ENCODE results near the gene CDK17. TPM values are rescaled to one million over a fixed set of nuclear protein-coding genes. Genes with fewer than 3 reads are reported as not detected.
"Not testable (repeated sequence)": the region's sequence is repeated elsewhere in the genome, so short reads cannot be mapped to it uniquely, and the experiment has no call there.

Gene CDK17
- polyA plus RNA-seq, 1 donor, result 35.2 TPM

GRCh38 chr12:96323906-96324305 is 76.3 kb downstream of the CDK17 start:
- no peak for DNase-seq
- Histone ChIP-seq H3K27ac (ENCODE audit: low read length) (no peak overlapping the region), H3K4me1 (ENCODE audit: control insufficient read depth, insufficient read depth, low read length) (no peaks in the 10 kb centered on the region), H3K36me3 (ENCODE audit: control insufficient read depth, insufficient read depth, low read length) (peaks cover 13% of the 10 kb centered on the region), H3K9me3 (ENCODE audit: control insufficient read depth, low read depth, low read length) (no peaks in the 10 kb centered on the region), H3K27me3 (ENCODE audit: control insufficient read depth, insufficient read depth, low read length) (no peaks in the 10 kb centered on the region), H3K4me3 (ENCODE audit: low read length) (no peak overlapping the region)
- WGBS (ENCODE audit: insufficient coverage, low lambda C conversion rate), result 100% methylated on average over 1 of the region's 3 CpGs

- 50% methylated on average over 1 of the region's 1 CpG for WGBS (ENCODE audit: insufficient coverage, low lambda C conversion rate)
- H3K36me3 ChIP-seq (ENCODE audit: control insufficient read depth, insufficient read depth, low read length), result peaks cover 13% of the 10 kb centered on the region
- H3K27ac ChIP-seq (ENCODE audit: low read length), result no peak overlapping the region
- no peak for DNase-seq
- H3K27me3 ChIP-seq (ENCODE audit: control insufficient read depth, insufficient read depth, low read length), result no peaks in the 10 kb centered on the region
- H3K4me3 ChIP-seq (ENCODE audit: low read length), result no peak overlapping the region
- H3K9me3 ChIP-seq (ENCODE audit: control insufficient read depth, low read depth, low read length), result no peaks in the 10 kb centered on the region
- no peaks in the 10 kb centered on the region for H3K4me1 ChIP-seq (ENCODE audit: control insufficient read depth, insufficient read depth, low read length)
Measured at GRCh38 chr12:96322720-96323119, 77.5 kb downstream of the CDK17 start.

- peaks cover 13% of the 10 kb centered on the region for H3K36me3 ChIP-seq (ENCODE audit: control insufficient read depth, insufficient read depth, low read length)
- DNase-seq, result no peak
- H3K9me3 ChIP-seq (ENCODE audit: control insufficient read depth, low read depth, low read length), result no peaks in the 10 kb centered on the region
- H3K4me1 ChIP-seq (ENCODE audit: control insufficient read depth, insufficient read depth, low read length), result no peaks in the 10 kb centered on the region
- H3K27ac ChIP-seq (ENCODE audit: low read length), result no peak overlapping the region
- no peaks in the 10 kb centered on the region for H3K27me3 ChIP-seq (ENCODE audit: control insufficient read depth, insufficient read depth, low read length)
- no peak overlapping the region for H3K4me3 ChIP-seq (ENCODE audit: low read length)
- WGBS (ENCODE audit: insufficient coverage, low lambda C conversion rate), result 100% methylated on average over 4 of the region's 6 CpGs
Measured at GRCh38 chr12:96321941-96322340, 78.3 kb downstream of the CDK17 start.

GRCh38 chr12:96317801-96318200 is 82.4 kb downstream of the CDK17 start:
- not testable (repeated sequence) for H3K4me1 ChIP-seq (ENCODE audit: control insufficient read depth, insufficient read depth, low read length); H3K27ac ChIP-seq (ENCODE audit: low read length); DNase-seq; H3K9me3 ChIP-seq (ENCODE audit: control insufficient read depth, low read depth, low read length); H3K36me3 ChIP-seq (ENCODE audit: control insufficient read depth, insufficient read depth, low read length); H3K27me3 ChIP-seq (ENCODE audit: control insufficient read depth, insufficient read depth, low read length); H3K4me3 ChIP-seq (ENCODE audit: low read length)
- no CpG with 5 or more reads among the region's 2 CpGs for WGBS (ENCODE audit: insufficient coverage, low lambda C conversion rate)

GRCh38 chr12:96315741-96316481 is 84.3 kb downstream of the CDK17 start:
- H3K36me3 ChIP-seq (ENCODE audit: control insufficient read depth, insufficient read depth, low read length); H3K27me3 ChIP-seq (ENCODE audit: control insufficient read depth, insufficient read depth, low read length); H3K4me1 ChIP-seq (ENCODE audit: control insufficient read depth, insufficient read depth, low read length); H3K9me3 ChIP-seq (ENCODE audit: control insufficient read depth, low read depth, low read length); H3K27ac ChIP-seq (ENCODE audit: low read length): not testable (repeated sequence)
- no CpG with 5 or more reads among the region's 33 CpGs for WGBS (ENCODE audit: insufficient coverage, low lambda C conversion rate)
- peak in 1 of 2 donors; percentile 22 for DNase-seq
- peak overlapping the region; percentile 18 for H3K4me3 ChIP-seq (ENCODE audit: low read length)

- Histone ChIP-seq H3K27me3 (ENCODE audit: control insufficient read depth, insufficient read depth, low read length) (no peaks in the 10 kb centered on the region), H3K36me3 (ENCODE audit: control insufficient read depth, insufficient read depth, low read length) (peaks cover 1% of the 10 kb centered on the region), H3K9me3 (ENCODE audit: control insufficient read depth, low read depth, low read length) (no peaks in the 10 kb centered on the region), H3K4me3 (ENCODE audit: low read length) (no peak overlapping the region), H3K4me1 (ENCODE audit: control insufficient read depth, insufficient read depth, low read length) (no peaks in the 10 kb centered on the region), H3K27ac (ENCODE audit: low read length) (no peak overlapping the region)
- WGBS (ENCODE audit: insufficient coverage, low lambda C conversion rate), result 95% methylated on average over 2 of the region's 2 CpGs
- no peak for DNase-seq
Measured at GRCh38 chr12:96314723-96315122, 85.5 kb downstream of the CDK17 start.

- no peaks in the 10 kb centered on the region for H3K27me3 ChIP-seq (ENCODE audit: control insufficient read depth, insufficient read depth, low read length)
- H3K36me3 ChIP-seq (ENCODE audit: control insufficient read depth, insufficient read depth, low read length), result peaks cover 2% of the 10 kb centered on the region
- H3K9me3 ChIP-seq (ENCODE audit: control insufficient read depth, low read depth, low read length), result no peaks in the 10 kb centered on the region
- DNase-seq, result no peak
- H3K4me1 ChIP-seq (ENCODE audit: control insufficient read depth, insufficient read depth, low read length), result no peaks in the 10 kb centered on the region
- no peak overlapping the region for H3K27ac ChIP-seq (ENCODE audit: low read length)
- no peak overlapping the region for H3K4me3 ChIP-seq (ENCODE audit: low read length)
Measured at GRCh38 chr12:96313606-96314005, 86.6 kb downstream of the CDK17 start.

- no peaks in the 10 kb centered on the region for H3K9me3 ChIP-seq (ENCODE audit: control insufficient read depth, low read depth, low read length)
- 67% methylated on average over 1 of the region's 1 CpG for WGBS (ENCODE audit: insufficient coverage, low lambda C conversion rate)
- H3K4me1 ChIP-seq (ENCODE audit: control insufficient read depth, insufficient read depth, low read length), result no peaks in the 10 kb centered on the region
- DNase-seq, result no peak
- no peaks in the 10 kb centered on the region for H3K27me3 ChIP-seq (ENCODE audit: control insufficient read depth, insufficient read depth, low read length)
- H3K27ac ChIP-seq (ENCODE audit: low read length), result no peak overlapping the region
- no peak overlapping the region for H3K4me3 ChIP-seq (ENCODE audit: low read length)
- H3K36me3 ChIP-seq (ENCODE audit: control insufficient read depth, insufficient read depth, low read length), result peaks cover 5% of the 10 kb centered on the region
Measured at GRCh38 chr12:96311191-96311590, 89.0 kb downstream of the CDK17 start.

GRCh38 chr12:96310067-96310466 is 90.2 kb downstream of the CDK17 start:
- Histone ChIP-seq H3K27me3 (ENCODE audit: control insufficient read depth, insufficient read depth, low read length) (no peaks in the 10 kb centered on the region), H3K4me3 (ENCODE audit: low read length) (no peak overlapping the region), H3K4me1 (ENCODE audit: control insufficient read depth, insufficient read depth, low read length) (no peaks in the 10 kb centered on the region), H3K9me3 (ENCODE audit: control insufficient read depth, low read depth, low read length) (no peaks in the 10 kb centered on the region), H3K27ac (ENCODE audit: low read length) (no peak overlapping the region), H3K36me3 (ENCODE audit: control insufficient read depth, insufficient read depth, low read length) (peaks cover 5% of the 10 kb centered on the region)
- DNase-seq, result no peak
- WGBS (ENCODE audit: insufficient coverage, low lambda C conversion rate), result 100% methylated on average over 2 of the region's 3 CpGs

GRCh38 chr12:96308881-96309280 is 91.4 kb downstream of the CDK17 start:
- H3K27me3 ChIP-seq (ENCODE audit: control insufficient read depth, insufficient read depth, low read length), result no peaks in the 10 kb centered on the region
- no peak for DNase-seq
- no peak overlapping the region for H3K4me3 ChIP-seq (ENCODE audit: low read length)
- WGBS (ENCODE audit: insufficient coverage, low lambda C conversion rate), result 86% methylated on average over 1 of the region's 1 CpG
- peaks cover 5% of the 10 kb centered on the region for H3K36me3 ChIP-seq (ENCODE audit: control insufficient read depth, insufficient read depth, low read length)
- peaks cover 4% of the 10 kb centered on the region for H3K4me1 ChIP-seq (ENCODE audit: control insufficient read depth, insufficient read depth, low read length)
- no peaks in the 10 kb centered on the region for H3K9me3 ChIP-seq (ENCODE audit: control insufficient read depth, low read depth, low read length)
- H3K27ac ChIP-seq (ENCODE audit: low read length), result no peak overlapping the region

GRCh38 chr12:96305665-96306064 is 94.6 kb downstream of the CDK17 start:
- WGBS (ENCODE audit: insufficient coverage, low lambda C conversion rate), result no CpG with 5 or more reads among the region's 3 CpGs
- DNase-seq, result no peak
- H3K4me3 ChIP-seq (ENCODE audit: low read length), result no peak overlapping the region
- H3K36me3 ChIP-seq (ENCODE audit: control insufficient read depth, insufficient read depth, low read length), result peaks cover 5% of the 10 kb centered on the region
- no peaks in the 10 kb centered on the region for H3K9me3 ChIP-seq (ENCODE audit: control insufficient read depth, low read depth, low read length)
- H3K27ac ChIP-seq (ENCODE audit: low read length), result no peak overlapping the region
- H3K27me3 ChIP-seq (ENCODE audit: control insufficient read depth, insufficient read depth, low read length), result no peaks in the 10 kb centered on the region
- peaks cover 4% of the 10 kb centered on the region for H3K4me1 ChIP-seq (ENCODE audit: control insufficient read depth, insufficient read depth, low read length)
